Stimulated activated CD4-positive, alpha-beta T cell treated with anti-CD3 and anti-CD28 coated beads, Interleukin-15, amount 100 ng/mL, for 1 hour (primary cell): ENCODE data around the gene AVL9.
"Not testable (repeated sequence)": the region's sequence is repeated elsewhere in the genome, so short reads cannot be mapped to it uniquely, and the experiment has no call there.

Experiments
- DNase-seq, 2 donors: peaks; one replicate each; pipeline ENCODE4 v3.0.0-alpha.2; 2020; ENCODE audit warnings: low read depth in 1 of 2, low spot score in 1 of 2

Gene AVL9

DNA sequence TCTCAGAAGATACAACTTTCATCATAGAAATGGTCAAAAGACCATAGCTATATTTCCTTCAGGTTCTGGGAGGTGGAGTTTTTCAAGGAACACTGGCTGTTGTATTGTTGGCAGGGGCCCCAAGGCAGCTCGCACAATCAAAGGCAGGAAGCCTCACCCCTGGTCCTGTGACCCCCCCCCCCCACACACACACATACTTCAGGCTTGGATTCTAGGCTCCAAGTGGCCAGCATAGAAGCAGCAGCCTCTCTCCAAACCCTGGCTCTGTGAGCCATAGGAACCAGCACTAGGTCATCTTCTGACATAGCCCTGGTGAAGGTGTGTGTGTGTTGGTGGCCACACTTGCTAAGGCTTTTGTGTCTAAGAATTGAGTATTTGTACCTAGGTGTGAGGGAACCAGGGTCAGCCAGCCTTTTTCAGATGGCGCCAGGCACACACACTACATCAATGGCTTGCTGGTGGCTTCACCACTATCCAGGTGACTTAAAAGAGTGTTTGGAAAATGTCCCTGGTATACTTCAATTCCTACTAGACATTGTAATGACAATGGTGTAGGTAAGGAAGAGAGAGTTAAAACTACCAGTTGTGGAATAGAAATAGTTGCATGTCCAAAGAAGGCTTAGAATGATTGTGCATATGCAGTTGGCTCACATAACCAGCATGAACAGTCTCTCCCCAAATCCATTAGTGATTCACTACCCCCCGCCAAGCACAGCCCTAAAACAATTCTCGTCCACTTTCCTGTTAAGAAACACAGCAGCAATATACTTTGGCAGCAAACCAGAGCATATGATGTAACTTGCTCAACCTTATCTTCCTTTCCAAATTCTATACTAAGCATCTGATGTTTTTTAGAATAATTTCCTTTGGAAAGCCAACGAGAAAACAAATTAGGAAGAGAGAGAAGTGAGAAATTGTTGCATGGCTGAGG is 91.3 kb downstream of the AVL9 start:
- DNase-seq = no peak

DNA sequence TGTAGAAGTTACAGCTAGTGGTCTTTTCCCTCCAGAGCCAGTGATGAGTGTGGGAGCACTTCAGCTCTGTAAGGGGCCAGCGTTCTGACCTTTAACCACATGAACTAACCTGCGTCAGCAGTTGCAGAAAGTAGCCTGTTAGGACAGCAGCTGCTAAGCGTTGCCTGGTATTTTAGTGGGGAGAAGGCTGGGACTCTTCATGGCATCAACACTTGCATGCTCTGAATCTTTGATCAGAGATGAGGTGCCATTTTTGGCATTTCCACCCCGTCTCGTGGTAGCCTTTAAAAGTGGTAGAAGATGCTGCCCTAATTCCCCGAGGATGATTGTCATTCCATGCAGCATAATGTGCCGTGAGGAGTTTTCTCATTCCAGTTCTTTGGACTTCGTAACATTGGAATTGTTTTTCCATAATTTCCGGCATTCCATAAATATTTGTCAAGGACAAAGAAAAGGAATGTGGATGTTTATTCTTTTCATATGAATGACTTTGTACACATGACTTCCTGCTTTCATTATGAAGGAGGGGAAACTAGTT is 92.2 kb downstream of the AVL9 start:
- no peak for DNase-seq

DNA sequence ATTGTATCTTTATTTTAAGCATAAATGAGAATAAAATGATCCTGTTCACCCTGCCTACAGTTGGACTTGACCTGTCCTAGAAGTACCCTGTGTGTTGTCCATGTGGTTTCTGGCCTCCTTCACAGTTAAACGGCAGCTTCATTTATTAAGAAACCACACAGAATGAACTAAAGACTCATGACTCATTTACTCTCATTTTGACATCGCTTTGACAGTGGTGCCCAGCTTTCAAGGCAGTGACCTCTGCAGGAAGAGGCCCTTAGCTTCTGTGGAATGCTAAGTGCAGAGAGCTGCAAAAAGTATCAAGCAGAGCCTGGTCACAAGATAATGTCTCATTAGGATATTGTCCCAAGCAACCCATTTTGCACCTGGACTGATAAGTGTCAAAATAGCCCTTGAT is 93.4 kb downstream of the AVL9 start:
- no peak for DNase-seq

DNA sequence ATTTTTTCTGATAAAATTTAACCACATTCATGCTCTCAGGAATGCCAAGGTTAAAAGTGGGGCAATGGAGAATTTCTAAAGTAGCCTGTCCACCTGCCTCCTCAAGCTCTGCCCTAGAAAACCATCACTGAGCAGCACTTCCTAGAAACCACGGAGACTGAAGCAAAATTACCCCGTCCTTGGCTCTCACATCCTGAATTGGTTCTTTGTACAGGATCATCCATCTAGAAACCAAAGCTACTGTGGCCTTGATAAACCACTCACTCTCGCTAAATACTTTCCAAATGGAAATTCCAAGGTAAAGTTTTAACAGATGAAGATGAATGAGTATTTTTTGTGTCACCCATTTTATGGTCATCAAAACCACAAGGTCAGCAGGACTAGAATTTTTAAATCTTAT is 96.6 kb downstream of the AVL9 start:
- no peak for DNase-seq

DNA sequence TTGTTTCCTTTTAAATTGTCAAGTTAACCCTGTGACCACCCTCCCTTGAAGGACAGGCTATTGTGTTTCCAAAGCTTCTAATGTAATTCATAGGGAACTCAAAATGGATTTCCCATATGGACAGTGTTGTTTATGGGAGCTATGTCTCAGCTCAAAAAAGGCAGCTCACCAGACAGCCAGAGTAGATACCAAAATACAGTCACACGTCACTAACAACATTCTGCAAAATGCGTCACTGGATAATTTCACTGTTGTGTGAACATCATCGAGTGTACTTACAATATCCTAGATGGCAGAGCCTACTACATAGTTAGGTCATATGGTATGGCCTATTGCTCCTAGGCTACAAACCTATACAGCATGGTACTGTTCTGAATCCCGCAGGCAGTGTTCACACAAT is 97.4 kb downstream of the AVL9 start:
- no peak for DNase-seq

DNA sequence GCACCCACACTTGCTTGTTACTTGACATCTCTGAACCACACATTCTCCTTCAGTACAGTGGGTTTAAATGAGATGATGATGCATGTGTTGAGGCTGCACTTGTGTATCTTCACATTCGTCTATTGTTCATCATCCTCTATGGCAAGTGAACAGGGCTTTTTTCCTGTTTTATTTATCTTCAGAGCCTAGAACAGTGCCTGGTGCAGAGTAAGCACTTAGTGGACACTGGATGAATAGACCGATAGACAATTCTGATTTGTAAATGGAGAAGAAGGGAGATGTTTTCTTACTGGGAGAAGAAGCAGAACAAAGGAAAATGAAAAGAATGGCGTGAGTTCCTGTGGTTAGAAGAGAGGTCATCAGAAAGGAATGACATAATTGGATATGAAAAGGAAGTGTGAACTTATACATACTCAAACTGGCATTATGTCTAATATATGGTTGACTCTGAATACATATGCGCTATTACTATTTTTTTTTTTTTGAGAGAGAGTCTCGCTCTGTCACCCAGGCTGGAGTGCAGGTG is 99.7 kb downstream of the AVL9 start:
- DNase-seq = no peak

DNA sequence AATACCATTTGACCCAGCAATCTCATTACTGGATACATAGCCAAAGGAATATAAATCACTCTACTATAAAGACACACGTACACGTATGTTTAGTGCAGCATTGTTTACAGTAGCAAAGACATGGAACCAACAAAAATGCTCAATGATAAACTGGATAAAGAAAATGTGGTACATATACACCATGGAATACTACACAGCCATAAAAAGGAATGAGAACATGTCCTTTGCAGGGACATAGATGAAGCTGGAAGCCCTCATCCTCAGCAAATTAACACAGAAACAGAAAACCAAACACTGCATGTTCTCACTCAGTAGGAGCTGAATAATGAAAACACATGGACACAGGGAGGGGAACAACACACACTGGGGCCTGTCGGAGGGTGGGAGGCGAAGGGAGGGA is 105.9 kb downstream of the AVL9 start:
- DNase-seq = not testable (repeated sequence)

DNA sequence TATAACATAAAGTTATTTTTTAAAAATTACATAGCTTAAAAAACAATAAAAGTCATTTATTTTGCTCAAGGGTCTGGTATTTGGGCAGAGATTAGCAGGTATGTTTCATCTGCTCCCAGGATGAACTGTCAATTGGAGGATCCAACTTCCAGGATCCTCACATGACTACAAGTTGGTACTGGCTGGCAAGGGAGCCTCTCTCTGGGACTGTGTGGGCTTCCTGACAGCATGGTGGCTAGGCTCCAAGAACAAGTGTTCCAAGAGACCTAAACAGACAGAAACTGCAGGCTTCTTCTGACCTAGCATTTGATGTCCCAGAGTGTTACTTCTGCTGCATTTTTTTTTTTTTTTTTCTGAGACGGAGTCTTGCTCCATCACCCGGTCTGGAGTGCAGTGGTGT is 107.2 kb downstream of the AVL9 start:
- no peak for DNase-seq

DNA sequence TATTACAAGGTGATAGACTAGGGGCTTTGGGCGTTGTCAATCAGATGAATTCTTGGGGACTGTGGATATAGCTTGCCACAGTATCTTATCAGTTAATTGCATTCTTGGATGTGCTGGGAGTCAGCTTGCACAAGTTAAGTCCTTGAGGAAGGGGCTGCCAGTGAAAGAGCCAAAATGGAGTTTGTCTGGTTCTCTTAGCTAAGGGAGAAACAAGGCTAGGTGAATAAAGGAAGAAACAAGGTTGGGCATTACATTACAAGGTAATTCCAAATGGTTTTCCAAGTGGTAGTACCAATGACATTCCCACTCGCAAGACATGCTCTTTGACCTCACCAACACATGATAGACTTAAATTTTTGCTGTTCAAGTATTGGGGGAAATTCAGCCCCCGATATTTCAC is 108.2 kb downstream of the AVL9 start:
- DNase-seq = not testable (repeated sequence)

DNA sequence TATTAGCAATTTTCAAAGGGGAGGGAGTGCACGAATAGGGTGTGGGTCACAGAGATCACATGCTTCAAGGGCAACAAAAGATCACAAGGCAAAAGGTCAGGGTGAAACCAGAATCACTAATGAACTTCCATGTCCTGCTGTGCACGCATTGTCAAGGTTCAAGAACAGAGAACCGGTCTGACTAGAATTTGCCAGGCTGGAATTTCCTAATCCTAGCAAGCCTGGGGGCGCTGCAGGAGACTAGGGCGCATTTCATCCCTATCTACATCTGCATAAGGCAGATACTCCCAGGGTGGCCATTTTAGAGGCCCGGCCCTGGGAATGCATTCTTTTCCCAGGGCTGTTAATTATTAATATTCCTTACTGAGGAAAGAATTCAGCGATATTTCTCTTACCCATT is 108.8 kb downstream of the AVL9 start:
- not testable (repeated sequence) for DNase-seq

DNA sequence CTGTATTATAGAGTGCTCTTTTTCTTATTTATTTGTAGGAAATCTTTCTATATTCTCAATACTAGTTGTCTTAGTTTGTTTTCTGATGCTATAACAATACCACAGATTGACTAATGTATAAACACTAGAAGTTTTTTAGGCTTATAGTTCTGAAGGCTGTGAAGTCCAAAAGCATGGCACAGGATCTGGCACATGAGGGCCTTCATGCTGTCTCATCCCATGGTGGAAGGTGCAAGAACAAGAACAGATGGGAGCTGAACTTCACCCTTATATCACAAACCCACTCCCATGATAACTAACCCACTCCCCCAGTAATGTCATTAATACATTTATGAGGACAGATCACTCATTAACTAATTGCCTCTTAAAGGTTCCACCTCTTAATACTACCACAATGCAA is 109.7 kb downstream of the AVL9 start:
- DNase-seq = no peak

DNA sequence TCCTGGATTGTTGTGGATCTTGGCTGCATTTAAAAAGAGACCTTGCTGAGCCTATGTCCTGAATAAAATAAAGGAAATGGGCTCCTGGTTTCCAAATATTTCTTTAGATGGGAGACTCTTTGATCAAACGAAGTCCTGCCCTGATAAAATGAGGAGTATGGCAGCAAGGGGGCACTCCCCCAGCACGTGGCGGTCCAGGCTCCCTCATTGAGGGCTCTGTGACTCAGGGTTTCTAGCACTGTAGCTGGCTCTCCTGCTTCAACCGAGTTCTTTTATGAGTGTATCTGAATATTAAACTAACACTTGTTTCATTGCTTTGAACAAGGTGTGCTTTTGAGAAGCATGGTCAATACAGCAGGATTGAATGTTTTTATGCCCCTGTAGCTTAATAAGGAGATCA is 114.2 kb downstream of the AVL9 start:
- no peak for DNase-seq

DNA sequence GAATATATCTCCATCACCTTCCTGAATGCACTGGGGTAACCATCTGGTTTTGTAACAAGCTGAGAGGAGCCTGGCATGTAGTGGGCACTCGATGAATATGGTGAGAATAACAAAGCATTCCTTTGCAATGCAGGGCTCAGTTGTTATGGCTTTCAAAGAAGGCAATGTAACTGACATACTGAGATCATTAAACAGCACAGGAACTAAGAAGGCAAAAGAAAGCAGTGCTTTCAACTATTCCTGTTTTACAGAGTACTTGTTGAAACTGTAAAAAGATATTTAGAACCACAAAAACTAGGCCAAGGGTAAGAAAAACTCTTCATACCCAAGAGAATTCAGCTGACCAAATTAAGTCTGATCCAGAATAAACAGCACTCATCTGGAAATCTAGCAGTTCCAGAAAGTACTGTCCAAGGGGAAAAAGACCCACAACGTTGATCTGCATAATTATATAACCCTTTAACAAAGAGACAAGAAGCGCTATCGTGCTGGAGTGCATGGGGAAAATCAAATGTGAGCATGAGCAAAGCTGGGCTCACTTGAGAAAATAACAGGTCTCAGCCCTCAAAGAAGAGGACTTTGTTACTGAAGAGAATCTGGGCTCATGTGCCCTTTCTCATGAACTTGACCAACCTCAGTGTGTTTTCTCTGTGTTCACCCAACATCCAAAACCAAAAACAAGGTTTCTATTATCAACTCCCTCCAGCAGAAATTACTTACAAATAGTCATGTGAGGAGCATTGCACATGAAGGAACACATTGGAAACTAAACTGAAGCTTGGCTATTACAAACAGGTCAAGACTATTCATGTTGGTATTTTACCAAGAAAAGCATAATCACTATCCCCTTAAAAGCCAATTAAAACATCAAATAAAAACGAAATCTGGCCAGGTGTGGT is 116.2 kb downstream of the AVL9 start:
- DNase-seq = no peak

DNA sequence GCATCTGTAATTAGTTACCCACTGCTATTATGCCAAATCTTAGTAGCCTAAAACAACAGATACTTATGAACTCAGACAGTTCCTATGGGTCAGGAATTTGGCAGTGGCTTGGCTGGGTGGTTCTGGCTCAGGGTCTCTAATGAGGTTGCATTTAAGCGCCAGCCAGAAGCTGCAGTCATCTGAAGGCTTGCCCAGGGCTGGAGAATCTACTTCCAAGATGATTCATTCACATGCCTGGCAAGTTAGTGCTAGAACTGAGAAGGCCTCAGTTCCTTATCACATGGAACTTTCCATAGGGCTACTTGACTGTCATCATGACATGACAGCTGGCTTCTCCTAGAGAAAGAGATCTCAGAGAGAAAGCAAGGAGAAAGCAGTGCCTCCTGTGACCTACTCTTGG is 121.3 kb downstream of the AVL9 start:
- no peak for DNase-seq

DNA sequence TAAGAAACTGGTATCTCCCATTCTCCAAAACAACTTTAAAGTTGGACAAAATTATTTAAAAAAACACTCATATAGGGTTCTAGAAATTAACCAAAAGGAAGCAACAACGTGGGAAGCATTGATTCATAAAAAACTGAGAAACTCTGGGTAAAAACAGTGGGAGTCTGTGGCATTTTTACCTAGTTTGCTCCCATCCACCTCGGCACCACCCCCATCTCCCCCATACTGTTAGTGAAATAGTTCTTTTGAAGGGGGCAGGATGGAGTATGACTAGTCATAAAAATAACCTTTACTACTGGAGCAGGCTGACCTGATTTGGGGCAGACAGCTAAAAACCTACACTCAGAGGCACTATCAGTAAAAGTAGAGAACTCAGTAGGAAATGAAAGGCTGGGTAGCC is 123.2 kb downstream of the AVL9 start:
- DNase-seq = no peak

DNA sequence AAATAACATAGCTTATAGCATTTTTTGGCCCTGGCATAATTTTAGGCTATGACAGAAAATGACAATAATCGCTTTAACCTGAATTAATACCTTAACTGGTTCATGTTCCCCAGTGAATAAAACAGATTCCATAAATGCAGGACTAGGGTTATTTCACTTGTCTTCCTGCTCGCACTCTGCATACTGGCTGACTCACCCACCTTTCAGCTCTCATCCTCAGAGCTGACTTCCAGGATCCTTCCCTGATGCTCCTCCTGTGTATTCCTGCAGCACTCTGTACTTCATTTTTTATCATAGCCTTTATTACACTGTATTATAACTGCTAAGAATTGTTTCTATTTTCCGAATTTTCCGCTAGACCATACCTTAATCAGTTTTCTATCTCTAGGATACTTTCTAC is 123.7 kb downstream of the AVL9 start:
- no peak for DNase-seq

DNA sequence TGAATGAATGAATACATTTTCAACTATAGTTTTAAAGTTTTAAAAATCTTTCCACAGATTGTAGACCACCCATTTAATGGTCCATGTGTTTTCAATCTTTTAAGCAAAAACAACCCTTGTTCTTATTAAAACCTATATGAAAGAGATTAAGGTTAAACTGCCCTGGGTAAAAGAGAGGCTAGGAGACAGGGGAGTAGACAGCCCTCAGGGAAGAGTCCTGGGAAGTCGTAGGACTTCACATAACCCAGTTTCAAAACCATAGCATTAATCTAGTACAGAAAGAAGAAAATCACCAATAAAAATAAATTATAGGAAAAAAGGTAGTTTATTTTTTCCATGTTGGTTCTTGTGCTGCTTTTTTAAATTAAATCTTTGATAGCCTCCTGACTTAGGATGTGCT is 124.1 kb downstream of the AVL9 start:
- DNase-seq = not testable (repeated sequence)

DNA sequence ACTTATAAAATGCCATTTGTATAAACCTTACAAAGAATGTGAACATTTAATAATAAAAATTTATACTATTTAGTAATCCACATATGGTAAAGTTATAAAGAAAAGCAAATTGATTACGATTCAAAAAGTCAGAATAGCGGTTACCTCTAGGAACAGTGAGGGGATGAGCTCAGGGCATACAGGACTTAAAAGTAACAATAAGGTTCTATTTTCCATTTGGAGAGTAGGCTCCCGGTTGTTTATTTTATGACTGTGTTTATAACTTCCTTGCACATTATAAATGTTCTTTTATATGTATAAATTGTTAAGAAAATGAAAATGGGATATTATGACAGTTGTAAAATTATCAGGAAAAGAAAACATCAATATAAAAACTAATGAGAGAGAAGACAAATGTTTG is 135.7 kb downstream of the AVL9 start:
- DNase-seq = no peak

DNA sequence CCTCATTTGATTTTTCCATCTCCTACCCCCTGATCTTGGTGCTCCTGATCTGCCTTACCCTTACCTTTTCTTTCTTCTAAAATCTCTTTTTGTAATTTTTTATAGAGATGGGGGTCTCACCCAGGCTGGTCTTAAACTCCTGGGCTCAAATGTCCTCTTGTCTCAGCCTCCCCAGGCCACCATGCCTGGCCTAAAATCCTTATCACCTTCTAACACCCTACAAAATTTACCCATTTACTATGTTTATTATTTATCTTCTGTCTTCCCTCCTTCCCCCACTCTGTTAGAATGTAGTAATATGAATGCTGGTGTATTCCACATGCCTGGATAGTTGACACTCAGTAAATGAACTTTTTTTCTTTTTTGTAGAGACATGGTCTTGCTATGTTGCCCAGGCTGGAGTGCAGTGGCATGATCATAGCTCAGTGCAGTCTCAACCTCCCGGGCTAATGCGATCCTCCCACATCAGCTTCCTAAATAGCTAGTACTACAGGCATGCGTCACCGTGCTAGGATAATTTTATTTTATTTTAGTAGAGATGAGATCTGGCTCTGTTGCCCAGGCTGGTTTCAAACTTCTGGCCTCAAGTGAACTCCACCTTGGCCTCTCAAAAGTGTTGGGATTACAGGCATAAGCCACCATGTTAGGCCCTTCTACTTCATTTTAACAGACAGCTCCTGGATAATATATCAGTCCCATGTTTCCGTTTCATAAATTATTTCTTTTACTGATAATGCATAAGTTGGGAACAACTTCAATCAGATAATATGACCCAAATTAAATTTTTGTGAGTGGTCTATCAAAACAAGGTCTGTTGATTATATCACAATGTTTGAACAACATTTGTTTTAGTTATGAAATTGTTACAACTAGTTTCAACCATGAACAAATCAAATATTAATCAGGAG is 136.6 kb downstream of the AVL9 start:
- not testable (repeated sequence) for DNase-seq

DNA sequence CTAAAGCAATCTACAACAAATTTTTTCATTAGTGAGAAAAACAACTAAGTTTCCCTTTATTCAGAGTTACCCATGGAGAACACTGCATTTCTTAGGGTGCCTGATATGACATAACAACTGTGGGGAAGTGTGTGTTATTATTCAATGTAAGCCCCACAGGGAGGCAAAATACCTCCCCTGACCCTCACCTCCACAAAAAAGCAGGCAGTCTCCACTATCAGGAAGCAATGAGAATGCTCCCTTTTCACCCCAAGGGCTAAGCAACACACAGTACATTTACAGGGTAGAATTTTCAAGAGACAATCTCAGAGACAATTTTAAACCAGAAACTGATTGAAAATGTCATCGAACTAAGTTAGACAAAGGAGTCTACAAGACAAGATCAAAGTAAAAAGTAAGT is 138.2 kb downstream of the AVL9 start:
- DNase-seq = not testable (repeated sequence)
